Measurements from ENCODE around the gene DUSP6. TPM values are rescaled to one million over a fixed set of nuclear protein-coding genes. Genes with fewer than 3 reads are reported as not detected.
A peak's percentile ranks its signal among the peaks of the same experiment; 100 is the strongest.

The DUSP6 gene
- total and polyA plus RNA-seq, 2 donors (not counting 1 experiment from before 2014, with no cell fraction given): 3.2 to 42.2 TPM

DNA sequence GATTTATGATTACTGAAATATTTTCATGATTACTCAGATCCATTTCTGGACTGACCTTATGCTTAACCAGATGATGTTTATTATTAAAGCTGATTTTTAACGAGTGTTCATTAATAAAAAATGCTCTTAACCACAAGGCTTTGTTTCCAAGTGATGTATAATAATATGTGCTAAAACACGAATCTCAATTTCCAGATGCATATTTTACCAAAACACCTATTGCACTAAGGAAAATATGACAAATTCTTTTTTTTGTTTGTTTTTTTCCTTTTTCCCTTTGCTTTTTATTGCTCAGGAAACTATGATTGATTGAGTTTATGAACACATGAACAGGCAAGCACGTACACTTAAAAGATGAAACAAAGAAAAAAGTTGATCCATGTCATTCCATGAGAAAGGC, 16.9 kb upstream of the DUSP6 start:
- WGBS (ENCODE audit: insufficient coverage): no CpG with 5 or more reads among the region's 3 CpGs
- Histone ChIP-seq H3K9me3 (ENCODE audit: control extremely low read depth in 1 of 3, control insufficient read depth in 2 of 3, insufficient read depth in 1 of 3, low read length in 2 of 3) (no peaks in the 10 kb centered on the region), H3K79me2 (ENCODE audit: control insufficient read depth, insufficient read depth, low read length) (no peaks in the 10 kb centered on the region), H3K4me3 (ENCODE audit: control extremely low read depth in 1 of 5, extremely low read depth in 1 of 5, insufficient read depth in 1 of 5, low read depth in 2 of 5, low read length in 4 of 5) (no peak overlapping the region), H3K9ac (ENCODE audit: low read length) (no peak overlapping the region), H3K27me3 (replicated peaks in 1 of 4; ENCODE audit: control extremely low read depth in 1 of 4, control insufficient read depth in 3 of 4, insufficient read depth in 4 of 4, low read length in 3 of 4) (no peaks in the 10 kb centered on the region), H2AFZ (ENCODE audit: insufficient read depth, low read depth, low read length, poor library complexity, severe bottlenecking) (no peak overlapping the region), H3K36me3 (replicated peaks in 1 of 2; ENCODE audit: control extremely low read depth in 1 of 2, control insufficient read depth in 1 of 2, extremely low read depth in 1 of 2, insufficient read depth in 2 of 2, low read length in 1 of 2) (no peaks in the 10 kb centered on the region), H3K27ac (ENCODE audit: low read length in 2 of 2) (no peak overlapping the region), H3K4me2 (replicated peaks; ENCODE audit: low read depth, low read length, poor library complexity, severe bottlenecking) (no peak overlapping the region), H3K4me1 (ENCODE audit: control insufficient read depth in 2 of 2, insufficient read depth in 2 of 2, low read length in 2 of 2) (peaks cover 3 to 4% of the 10 kb centered on the region in 2 donors), H4K20me1 (ENCODE audit: control insufficient read depth, insufficient read depth, low read length, poor library complexity, severe bottlenecking) (no peaks in the 10 kb centered on the region)
- intact Hi-C loops (cut with micrococcal nuclease): no loop called here
- Mint-ChIP-seq H3K4me3 (no peak overlapping the region), H3K27me3 (no peaks in the 10 kb centered on the region), H3K9me3 (ENCODE audit: insufficient read depth) (no peaks in the 10 kb centered on the region), H3K27ac (no peak overlapping the region), H3K4me1 (peaks cover 5% of the 10 kb centered on the region)
- ChIA-PET POLR2A (no interaction called here), CTCF (no interaction called here)
- TF ChIP-seq EZH2 (IDR thresholded peaks at IDR 0.05; ENCODE audit: borderline replicate concordance, insufficient read depth, low read depth, low read length, poor library complexity, severe bottlenecking) (no peak), CTCF (IDR thresholded peaks at IDR 0.05) (no peak)
- DNase-seq (no peak), ATAC-seq (ENCODE audit: low read depth) (no peak)

DNA sequence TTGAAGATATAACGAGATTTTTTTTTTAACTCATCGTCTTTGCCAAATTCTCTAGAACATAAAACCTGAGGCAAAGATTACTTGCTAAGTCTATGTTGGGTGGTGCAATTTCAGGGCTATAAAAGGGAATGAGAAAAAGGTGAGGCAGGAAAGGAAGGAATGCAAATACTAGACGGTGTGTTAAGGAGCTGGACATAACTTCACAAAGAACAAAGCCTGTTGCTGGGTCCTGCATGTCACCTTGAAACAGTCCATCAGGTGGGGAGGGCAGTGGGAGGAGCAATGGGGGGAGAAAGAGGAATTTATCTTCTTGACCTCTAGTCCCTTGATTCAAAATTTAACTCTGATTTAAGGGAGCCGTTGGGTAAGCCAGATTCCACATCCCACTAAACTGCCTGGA, 16.1 kb upstream of the DUSP6 start:
- intact Hi-C loops (cut with micrococcal nuclease): no loop called here
- peaks cover 3 to 4% of the 10 kb centered on the region in 2 donors for H3K4me1 ChIP-seq (ENCODE audit: control insufficient read depth in 2 of 2, insufficient read depth in 2 of 2, low read length in 2 of 2)
- H3K4me2 ChIP-seq (replicated peaks; ENCODE audit: low read depth, low read length, poor library complexity, severe bottlenecking): no peak overlapping the region
- H3K4me3 ChIP-seq (ENCODE audit: control extremely low read depth in 1 of 5, extremely low read depth in 1 of 5, insufficient read depth in 1 of 5, low read depth in 2 of 5, low read length in 4 of 5): no peak overlapping the region
- no peak overlapping the region for H3K27ac ChIP-seq (ENCODE audit: low read length in 2 of 2)
- ATAC-seq (ENCODE audit: low read depth): no peak
- H3K36me3 ChIP-seq (replicated peaks in 1 of 2; ENCODE audit: control extremely low read depth in 1 of 2, control insufficient read depth in 1 of 2, extremely low read depth in 1 of 2, insufficient read depth in 2 of 2, low read length in 1 of 2): no peaks in the 10 kb centered on the region
- no peak overlapping the region for H3K9ac ChIP-seq (ENCODE audit: low read length)
- Mint-ChIP-seq H3K27ac (peak overlapping the region; percentile 13), H3K9me3 (ENCODE audit: insufficient read depth) (no peaks in the 10 kb centered on the region), H3K27me3 (no peaks in the 10 kb centered on the region), H3K4me1 (peaks cover 5% of the 10 kb centered on the region), H3K4me3 (no peak overlapping the region)
- POLR2A ChIA-PET: no interaction called here
- H3K27me3 ChIP-seq (replicated peaks in 1 of 4; ENCODE audit: control extremely low read depth in 1 of 4, control insufficient read depth in 3 of 4, insufficient read depth in 4 of 4, low read length in 3 of 4): no peaks in the 10 kb centered on the region
- no peak for DNase-seq
- 85% methylated on average over 2 of the region's 4 CpGs for WGBS (ENCODE audit: insufficient coverage)
- no peaks in the 10 kb centered on the region for H3K9me3 ChIP-seq (ENCODE audit: control extremely low read depth in 1 of 3, control insufficient read depth in 2 of 3, insufficient read depth in 1 of 3, low read length in 2 of 3)
- no peaks in the 10 kb centered on the region for H3K79me2 ChIP-seq (ENCODE audit: control insufficient read depth, insufficient read depth, low read length)
- no peaks in the 10 kb centered on the region for H4K20me1 ChIP-seq (ENCODE audit: control insufficient read depth, insufficient read depth, low read length, poor library complexity, severe bottlenecking)
- TF ChIP-seq CTCF (IDR thresholded peaks at IDR 0.05) (no peak), EZH2 (IDR thresholded peaks at IDR 0.05; ENCODE audit: borderline replicate concordance, insufficient read depth, low read depth, low read length, poor library complexity, severe bottlenecking) (no peak)
- CTCF ChIA-PET: no interaction called here
- H2AFZ ChIP-seq (ENCODE audit: insufficient read depth, low read depth, low read length, poor library complexity, severe bottlenecking): no peak overlapping the region
